Stimulated activated CD8-positive, alpha-beta memory T cell treated with anti-CD3 and anti-CD28 coated beads, Interleukin-4, amount 100 ng/mL, for 1 hour (primary cell): ENCODE data around the gene CKB.
"Not testable (repeated sequence)": the region's sequence is repeated elsewhere in the genome, so short reads cannot be mapped to it uniquely, and the experiment has no call there.

Experiments used
- DNase-seq, 2 donors: peaks; one replicate each; pipeline ENCODE4 v3.0.0-alpha.2; 2020; ENCODE audit warnings: low read depth in 2 of 2, low spot score in 1 of 2

Gene CKB

DNA sequence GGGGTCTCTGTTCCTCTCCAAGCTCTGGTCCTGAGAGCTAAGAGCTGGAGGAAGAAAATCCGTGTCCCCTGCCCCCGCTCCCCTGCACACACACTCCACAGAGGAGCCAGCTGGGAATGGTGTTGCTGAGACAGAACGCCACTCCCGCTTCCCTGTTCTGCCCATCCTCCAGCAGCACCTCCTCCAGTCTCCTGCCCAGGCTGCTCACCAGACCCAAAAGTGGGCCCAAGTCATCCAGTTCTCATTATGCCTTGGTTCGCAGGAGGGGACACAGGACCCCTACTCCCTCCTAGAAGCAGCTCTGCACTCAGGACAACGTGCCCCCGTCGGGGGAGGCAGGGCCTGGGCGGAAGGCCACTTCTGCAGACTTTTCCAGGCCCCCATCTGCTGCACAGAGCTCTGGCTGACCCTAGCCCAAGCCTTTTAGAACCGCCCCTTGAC is 5.5 kb upstream of the CKB start:
- DNase-seq: no peak

GRCh38 chr14:103527408-103528145 is 4.9 kb upstream of the CKB start:
- no peak for DNase-seq

GRCh38 chr14:103526914-103527248 is 4.3 kb upstream of the CKB start:
- no peak for DNase-seq

DNA sequence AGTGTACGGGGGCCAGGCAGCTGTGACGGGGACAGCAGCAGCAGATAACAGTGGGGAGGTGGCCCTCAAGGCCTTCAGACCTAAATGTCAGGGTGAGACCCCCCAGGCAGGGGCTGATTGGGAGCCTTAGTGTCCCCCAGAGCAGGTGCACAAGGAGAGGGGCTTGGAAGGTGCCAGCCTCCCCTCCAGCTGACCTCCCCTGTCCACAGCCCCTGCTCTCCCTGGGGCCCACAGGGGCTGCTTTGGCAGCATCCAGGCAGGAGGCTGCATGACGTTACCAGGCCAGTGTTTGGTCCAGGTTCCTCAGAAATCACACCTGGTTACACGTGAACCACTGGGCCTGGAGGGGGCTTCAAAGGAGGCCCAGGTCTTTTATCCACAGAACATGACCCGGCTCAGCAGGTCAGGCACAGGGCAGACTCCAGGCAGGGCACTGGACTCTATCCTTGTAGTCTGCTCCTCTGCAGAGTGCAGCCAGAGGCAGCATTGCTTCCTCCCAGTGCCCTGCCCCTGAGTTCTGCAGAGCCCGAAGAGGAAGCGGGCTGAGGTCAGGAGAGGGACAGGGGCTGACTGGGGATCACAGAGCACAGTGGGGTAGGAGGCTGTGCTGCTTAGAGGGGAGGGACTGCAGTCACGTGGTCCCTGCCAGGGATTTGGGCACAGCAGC is 3.8 kb upstream of the CKB start:
- DNase-seq: no peak

- not testable (repeated sequence) for DNase-seq
Observed at GRCh38 chr14:103525430-103526246, 3.0 kb upstream of the CKB start.

GRCh38 chr14:103524002-103524935 is 1.6 kb upstream of the CKB start:
- no peak for DNase-seq

- no peak for DNase-seq
Observed at GRCh38 chr14:103523575-103523954, 935 bp upstream of the CKB start.

GRCh38 chr14:103521951-103522563 is 573 bp downstream of the CKB start:
- no peak for DNase-seq

DNA sequence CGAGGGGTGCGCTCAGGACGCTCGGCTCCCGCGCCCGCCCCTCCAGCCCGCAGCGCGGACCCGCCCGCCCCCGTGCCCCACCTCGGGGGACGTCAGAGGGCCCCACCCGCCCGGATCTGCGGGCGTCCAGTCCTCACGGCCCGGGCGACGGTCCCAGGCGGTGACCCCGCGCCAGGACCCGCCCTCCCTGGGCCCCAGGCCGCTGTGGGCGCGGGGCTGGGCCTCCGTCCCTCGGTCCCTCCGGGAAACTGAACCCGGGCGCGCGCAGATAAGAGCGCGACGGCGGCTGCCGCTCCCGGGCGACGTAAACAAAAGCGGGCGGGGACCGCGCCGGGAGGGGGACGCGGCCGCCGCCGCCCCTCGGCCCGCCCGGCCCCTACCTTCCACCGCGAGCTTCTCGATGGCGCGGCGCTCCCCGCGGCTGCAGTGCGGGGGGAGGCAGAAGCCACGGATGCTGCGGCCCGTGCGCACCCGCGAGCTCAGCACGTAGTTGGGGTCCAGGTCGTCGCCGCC is 1.1 kb downstream of the CKB start:
- DNase-seq: no peak

- DNase-seq: peak in 1 of 2 donors; percentile 41
Observed at GRCh38 chr14:103520657-103521437, 1.8 kb downstream of the CKB start.

- no peak for DNase-seq
Observed at GRCh38 chr14:103520269-103520656, 2.4 kb downstream of the CKB start.

- no peak for DNase-seq
Observed at GRCh38 chr14:103519837-103520212, 2.8 kb downstream of the CKB start.

DNA sequence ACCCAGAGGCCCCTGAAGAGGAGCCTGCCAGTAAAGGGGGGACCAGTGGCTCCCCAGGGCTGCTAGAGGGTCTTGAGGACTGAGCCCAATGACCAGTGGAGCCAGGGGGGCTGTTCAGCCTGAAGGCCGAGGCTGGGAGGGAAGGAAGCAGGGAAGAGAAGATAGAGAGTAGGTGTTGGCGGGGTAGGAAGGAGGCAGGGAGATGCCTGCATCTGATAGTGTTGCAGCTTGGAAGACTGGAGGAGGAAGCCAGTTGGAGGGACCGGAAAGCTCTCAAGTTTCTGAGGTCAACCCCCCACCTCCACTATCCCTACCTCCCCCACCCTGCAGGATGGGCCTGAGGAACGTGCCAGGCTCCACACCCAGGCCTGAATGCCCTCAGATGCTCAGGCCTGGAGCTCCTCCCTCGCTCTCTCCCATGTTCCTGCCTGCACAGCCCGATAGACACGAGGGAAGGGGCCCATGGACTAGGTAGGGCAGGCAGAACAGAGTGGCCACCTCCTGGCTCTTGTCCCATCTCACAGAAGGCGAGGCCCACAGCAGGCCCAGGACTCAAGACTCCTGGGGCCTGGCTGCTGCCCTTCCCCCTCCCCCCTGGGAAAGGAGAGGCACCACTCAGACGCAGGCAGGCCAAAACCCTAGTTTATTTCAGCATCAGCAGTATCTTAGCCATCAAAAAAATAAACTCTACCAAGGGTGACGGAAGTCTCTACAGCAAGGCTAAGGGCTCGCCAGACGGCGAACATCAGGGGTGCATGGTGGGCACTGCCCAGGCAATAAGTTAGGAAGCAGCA is 3.4 kb downstream of the CKB start:
- no peak for DNase-seq

- peak in 1 of 2 donors; percentile 40 for DNase-seq
Observed at GRCh38 chr14:103518422-103519042, 4.1 kb downstream of the CKB start.

DNA sequence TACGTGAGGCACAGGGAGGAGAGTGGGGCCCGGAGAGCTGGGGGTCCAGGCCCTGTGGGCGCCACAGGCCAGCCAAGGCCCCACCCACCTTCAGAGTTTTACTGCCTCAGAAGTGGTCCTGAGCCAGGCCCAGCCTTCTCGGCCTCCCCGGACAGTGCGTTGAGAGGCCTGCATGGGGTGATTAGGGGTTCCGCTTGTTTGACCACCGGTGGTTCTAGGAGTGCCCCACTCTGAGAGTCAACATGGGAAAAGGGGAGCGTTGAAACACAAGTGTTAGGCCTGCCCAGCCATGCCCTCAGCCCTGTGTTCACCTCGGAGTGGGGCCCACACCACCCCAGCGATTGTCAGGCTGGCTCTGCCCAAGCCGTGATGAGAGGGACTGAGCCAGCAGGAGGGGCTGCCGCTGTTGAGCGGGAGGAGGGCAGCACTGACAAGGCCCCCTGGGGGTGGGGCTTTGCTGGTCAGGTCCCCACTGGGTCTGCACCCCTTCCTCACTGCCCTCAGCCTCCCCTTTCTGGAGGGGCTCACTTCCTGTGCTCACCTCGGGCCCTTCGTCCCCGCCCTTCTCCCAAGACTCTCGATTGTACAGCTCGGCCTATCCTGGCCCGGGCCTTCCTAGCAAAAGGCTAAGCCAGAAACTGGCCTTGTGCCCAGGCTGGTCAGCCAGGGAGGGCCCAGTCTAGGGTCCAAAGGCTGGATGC is 4.8 kb downstream of the CKB start:
- no peak for DNase-seq

DNA sequence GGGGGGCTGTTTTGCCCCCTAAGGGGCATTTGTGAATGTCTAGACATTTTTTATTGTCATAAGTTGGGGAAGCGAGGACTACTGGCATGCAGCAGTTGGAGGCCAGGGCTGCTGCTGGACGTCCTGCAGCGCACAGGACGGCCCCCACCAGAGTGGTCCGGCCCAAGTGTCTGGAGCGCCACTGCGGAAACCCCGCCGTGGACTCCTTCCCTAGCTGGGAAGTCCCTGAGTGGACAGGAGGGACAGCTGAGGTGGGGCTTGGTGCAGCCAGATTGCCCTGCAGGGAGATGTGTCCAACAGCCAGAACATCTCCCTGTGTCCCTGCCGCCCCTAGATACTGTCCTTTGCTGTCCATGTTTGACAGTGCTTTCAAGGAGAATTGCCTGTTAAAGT is 5.5 kb downstream of the CKB start:
- no peak for DNase-seq

DNA sequence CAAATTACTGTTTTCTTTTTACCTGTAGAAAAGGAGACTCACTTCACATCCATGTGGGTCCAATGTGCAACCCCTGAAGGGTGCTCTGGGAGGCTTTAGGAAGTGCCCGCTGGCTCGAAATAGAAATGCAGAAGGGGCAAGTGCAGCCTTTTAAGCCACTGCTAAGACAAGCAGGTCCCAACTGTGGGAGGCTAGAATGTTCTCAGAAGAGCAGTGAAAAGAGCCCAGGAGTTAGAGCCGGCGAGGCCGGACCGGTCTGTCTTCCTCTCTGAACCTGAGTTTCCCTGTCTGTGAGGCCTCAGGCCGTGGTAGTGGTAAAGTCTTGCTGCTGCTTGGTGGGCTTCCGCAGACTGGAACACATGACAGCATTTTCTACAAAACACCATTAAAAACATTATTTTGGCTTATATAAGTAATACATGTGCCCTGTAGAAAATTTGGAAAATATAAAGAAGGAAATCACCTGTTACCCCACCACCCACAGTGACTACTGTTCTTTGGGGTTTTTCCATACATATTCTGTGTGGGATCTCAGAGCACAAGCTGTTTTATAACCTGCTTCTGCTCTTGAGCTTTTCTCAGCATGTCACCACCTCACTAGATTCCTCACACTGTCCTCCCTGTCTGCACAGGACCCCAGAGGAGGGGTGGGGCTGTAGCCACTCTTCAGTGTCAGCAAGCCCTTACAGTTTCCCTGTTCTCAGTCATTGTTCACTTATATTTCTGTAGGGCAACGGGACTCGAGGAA is 6.0 kb downstream of the CKB start:
- DNase-seq: no peak
